ENCODE measurements around the gene MPPED2. TPM values are rescaled to one million over a fixed set of nuclear protein-coding genes. Genes with fewer than 3 reads are reported as not detected.
"Not testable (repeated sequence)": the region's sequence is repeated elsewhere in the genome, so short reads cannot be mapped to it uniquely, and the experiment has no call there.

The MPPED2 gene
- total RNA-seq, 4 donors from 2014 or later, result 0.37 to 1.8 (median 1.3) TPM

GRCh38 chr11:30561691-30562415 lies 24.3 kb downstream of the MPPED2 start:
- TF ChIP-seq POLR2A (IDR thresholded peaks at IDR 0.05), result no peak
- TF ChIP-seq CTCF (IDR thresholded peaks at IDR 0.05), result no peak
- 83% methylated on average over 1 of the region's 1 CpG for WGBS, 2 donors
- intact Hi-C loops (cut with DNase I; ENCODE audit: low total_unique reads), result no loop called here
- DNase-seq (ENCODE audit: low spot score in 2 of 2), result no peak
- H3K4me3 ChIP-seq (ENCODE audit: low read depth, poor library complexity, severe bottlenecking), result no peak overlapping the region

- H3K4me3 ChIP-seq (ENCODE audit: low read depth, poor library complexity, severe bottlenecking), result no peak overlapping the region
- TF ChIP-seq CTCF (IDR thresholded peaks at IDR 0.05) (no peak), POLR2A (IDR thresholded peaks at IDR 0.05) (no peak)
- no peak for DNase-seq (ENCODE audit: low spot score in 2 of 2)
- intact Hi-C loops (cut with DNase I; ENCODE audit: low total_unique reads), result no loop called here
- 56 to 68% methylated on average over 7 of the region's 7 CpGs for WGBS, 2 donors
Observed at GRCh38 chr11:30560206-30561106, 25.7 kb downstream of the MPPED2 start.

GRCh38 chr11:30559004-30559403 lies 27.1 kb downstream of the MPPED2 start:
- intact Hi-C loops (cut with DNase I; ENCODE audit: low total_unique reads), result no loop called here
- DNase-seq (ENCODE audit: low spot score in 2 of 2), result no peak
- WGBS, 2 donors, result 84 to 86% methylated on average over 1 of the region's 1 CpG
- H3K4me3 ChIP-seq (ENCODE audit: low read depth, poor library complexity, severe bottlenecking), result no peak overlapping the region
- TF ChIP-seq CTCF (IDR thresholded peaks at IDR 0.05), result no peak
- TF ChIP-seq POLR2A (IDR thresholded peaks at IDR 0.05), result no peak

GRCh38 chr11:30554587-30554986 lies 31.6 kb downstream of the MPPED2 start:
- intact Hi-C loops (cut with DNase I; ENCODE audit: low total_unique reads), result not testable (repeated sequence)

GRCh38 chr11:30553521-30554110 lies 32.5 kb downstream of the MPPED2 start:
- 55 to 63% methylated on average over 3 of the region's 3 CpGs for WGBS, 2 donors
- intact Hi-C loops (cut with DNase I; ENCODE audit: low total_unique reads), result no loop called here

More at GRCh38 chr11:30554587-30554986, 31.6 kb downstream of the MPPED2 start:
- 88 to 91% methylated on average over 6 of the region's 6 CpGs for WGBS, 2 donors
- not testable (repeated sequence) for H3K4me3 ChIP-seq (ENCODE audit: low read depth, poor library complexity, severe bottlenecking); DNase-seq (ENCODE audit: low spot score in 2 of 2)

More at GRCh38 chr11:30553521-30554110, 32.5 kb downstream of the MPPED2 start:
- no peak for DNase-seq (ENCODE audit: low spot score in 2 of 2)
- TF ChIP-seq POLR2A (IDR thresholded peaks at IDR 0.05) (no peak), CTCF (IDR thresholded peaks at IDR 0.05) (no peak)
- H3K4me3 ChIP-seq (ENCODE audit: low read depth, poor library complexity, severe bottlenecking), result no peak overlapping the region

All from lower leg skin (tissue), 4 donors.